GM12874 (cell line): ENCODE measurements around the gene SLC6A9.

Experiments used
- CTCF ChIP-seq: IDR thresholded peaks from 2 replicates; pipeline ENCODE4 v1.5.1; 2011; ENCODE audit warnings: low read depth, mild to moderate bottlenecking, control low read depth, low read length, moderate library complexity; ENCODE audit not compliant: insufficient read depth

The SLC6A9 gene

GRCh38 chr1:43984855-43985254, 46.4 kb downstream of the SLC6A9 start:
- TF ChIP-seq CTCF, result no peak

DNA sequence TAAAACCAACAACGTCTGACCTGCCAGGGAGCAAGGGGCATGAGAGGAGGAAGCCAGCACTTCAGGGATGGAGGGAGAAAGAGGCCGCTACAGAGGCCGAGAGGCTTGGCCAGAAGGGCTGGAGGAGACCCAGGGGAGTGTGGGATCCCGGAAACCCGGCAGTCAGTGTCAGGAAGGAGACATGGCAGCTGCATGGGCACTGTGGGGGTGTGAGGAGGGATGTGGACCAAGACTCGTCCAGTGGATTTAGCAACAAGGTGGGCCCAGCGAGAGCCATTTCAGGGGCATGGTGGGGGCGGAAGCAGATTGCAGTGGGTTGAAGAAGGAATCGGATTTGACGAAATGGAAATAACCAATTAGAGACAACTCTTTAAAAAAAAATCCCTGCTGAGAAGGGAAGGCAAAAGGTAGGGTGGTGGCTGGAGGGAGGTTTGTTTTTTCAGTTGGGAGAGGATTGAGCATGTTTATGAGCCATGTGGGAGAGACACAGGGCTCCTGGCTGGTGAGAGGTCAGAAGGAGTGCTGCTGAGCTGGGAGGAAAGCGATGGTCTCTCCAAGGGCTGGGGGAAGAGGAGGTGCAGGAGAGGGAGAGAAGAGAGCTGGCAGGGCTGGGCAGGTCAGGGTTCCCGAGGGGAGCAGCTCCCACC, 47.9 kb downstream of the SLC6A9 start:
- TF ChIP-seq CTCF, result no peak

DNA sequence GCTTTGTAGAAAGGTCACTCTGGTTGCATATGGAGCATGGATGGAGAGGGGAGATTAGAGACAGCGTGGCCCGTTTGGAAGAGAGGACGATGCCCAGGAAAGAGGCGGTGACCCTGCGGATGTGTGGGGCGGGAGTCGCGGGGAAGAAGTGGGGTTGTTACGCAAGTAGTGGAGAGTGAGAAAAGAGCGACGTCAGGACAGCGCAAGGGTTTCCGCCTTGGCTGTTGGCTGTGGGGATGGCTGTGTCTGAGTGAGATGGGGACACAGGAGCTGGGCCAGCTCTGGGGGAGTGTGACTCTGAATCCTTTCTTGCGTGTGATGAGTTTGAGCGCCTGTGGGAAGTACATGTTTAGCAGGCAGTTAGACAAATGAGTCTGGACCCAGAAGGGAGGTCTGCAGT, 48.5 kb downstream of the SLC6A9 start:
- TF ChIP-seq CTCF, result no peak

DNA sequence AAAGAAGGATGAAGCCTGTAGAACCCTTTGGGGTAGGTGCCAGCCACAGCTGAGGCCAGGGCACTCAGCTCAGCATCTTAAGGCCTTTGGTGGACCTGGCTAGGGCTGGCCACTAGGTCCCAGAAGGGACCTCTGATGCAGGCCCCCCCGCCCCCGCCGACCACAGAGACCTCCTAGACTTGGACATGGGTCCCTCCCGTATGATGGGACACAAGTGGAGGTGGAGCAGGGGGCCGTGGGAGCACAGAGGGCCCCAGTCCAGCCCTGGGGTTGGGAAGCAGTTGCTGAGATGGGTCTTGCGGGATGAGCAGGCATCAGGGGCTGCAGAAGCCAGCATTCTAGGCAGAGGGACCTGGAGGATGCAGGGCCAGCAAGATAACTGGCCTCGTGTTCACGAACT, 49.0 kb downstream of the SLC6A9 start:
- no peak for TF ChIP-seq CTCF

GRCh38 chr1:43981636-43982035, 49.6 kb downstream of the SLC6A9 start:
- TF ChIP-seq CTCF, result no peak

- TF ChIP-seq CTCF, result no peak
Measured at GRCh38 chr1:43981135-43981491, 50.1 kb downstream of the SLC6A9 start.

DNA sequence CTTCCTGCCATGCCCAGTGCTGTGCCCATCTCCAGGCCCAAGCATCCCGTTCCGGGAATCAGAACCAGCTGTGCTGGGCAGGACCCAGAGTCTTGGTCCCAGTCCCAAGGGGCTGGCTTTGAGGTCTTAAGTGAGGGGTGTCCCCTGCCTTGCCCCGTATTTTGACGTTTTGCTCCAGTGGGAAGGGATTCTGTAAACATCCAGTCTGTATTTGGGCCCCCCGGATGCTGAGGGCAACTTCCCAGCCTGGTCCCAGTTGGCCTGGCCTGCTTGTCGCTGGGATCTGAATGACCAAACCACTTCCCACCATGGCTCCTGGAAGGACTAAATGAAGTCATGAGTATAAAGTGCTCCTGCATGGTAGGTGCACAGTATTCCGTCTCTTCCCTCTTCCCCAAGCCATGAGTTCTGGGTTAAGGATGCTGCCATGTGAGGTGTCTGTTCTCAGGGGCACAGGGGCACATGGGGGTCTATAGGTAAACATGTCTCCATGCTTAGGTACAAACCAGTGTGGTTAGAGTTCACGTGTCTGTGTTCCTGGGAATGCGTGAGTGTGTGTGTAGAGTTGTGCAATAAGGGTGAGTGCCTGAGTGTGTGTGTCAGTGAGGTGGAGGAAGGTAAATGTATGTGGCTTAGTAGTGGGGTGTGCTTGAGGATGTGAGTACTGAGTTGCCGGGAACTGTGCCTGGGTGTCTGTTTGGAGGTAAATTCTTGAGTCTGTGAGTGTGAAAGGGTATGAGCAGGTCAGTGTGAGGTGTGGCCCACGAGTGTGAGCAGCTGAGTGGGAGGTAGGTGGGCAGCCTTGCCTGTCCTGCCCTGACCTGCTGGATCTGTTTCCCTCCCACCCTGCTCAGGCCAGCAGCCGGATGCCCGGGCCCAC, 50.8 kb downstream of the SLC6A9 start:
- no peak for TF ChIP-seq CTCF
